Measurements from ENCODE around the gene OPRD1. TPM values are rescaled to one million over a fixed set of nuclear protein-coding genes. Genes with fewer than 3 reads are reported as not detected.

The OPRD1 gene
- total RNA-seq, 2 experiments from 2014 or later = not detected

- peaks cover 5% of the 10 kb centered on the region for H3K4me1 ChIP-seq (ENCODE audit: insufficient read depth, low read length, poor library complexity, severe bottlenecking)
- intact Hi-C loops (cut with micrococcal nuclease; ENCODE audit: unreplicated experiment) = no loop called here
- ChIA-PET CTCF (ENCODE audit: unreplicated experiment) (no interaction called here), POLR2A (interaction anchor here (0.6 to 1.5 kb wide), 3 partner anchors 15 to 471 kb away, joined by 3 to 4 read pairs (median 4); partner anchors contain the start of gene EPB41)
- DNase-seq (ENCODE audit: low spot score) = no peak
- H3K4me2 ChIP-seq (ENCODE audit: low read length) = no peak overlapping the region
- H3K79me2 ChIP-seq (ENCODE audit: insufficient read depth, low read depth, low read length) = no peaks in the 10 kb centered on the region
- no TSS peak for BruUV-seq (replicated peaks)
- H3K27ac ChIP-seq (ENCODE audit: low read depth, low read length, poor library complexity, severe bottlenecking) = no peak overlapping the region
- H4K20me1 ChIP-seq (ENCODE audit: insufficient read depth, low read length) = no peaks in the 10 kb centered on the region
- peaks cover 20% of the 10 kb centered on the region; the same call in 1 of the 2 replicates for H3K36me3 ChIP-seq (ENCODE audit: insufficient read depth, low read length)
- H3K9me3 ChIP-seq (ENCODE audit: low read length) = no peaks in the 10 kb centered on the region
- TF ChIP-seq CTCF (conservative IDR thresholded peaks at IDR 0.05; ENCODE audit: low read length) (no peak), EZH2phosphoT487 (IDR thresholded peaks at IDR 0.05; ENCODE audit: borderline replicate concordance, low read depth, low read length) (no peak)
- H3K9me2 ChIP-seq (ENCODE audit: insufficient read depth, low read length) = no peaks in the 10 kb centered on the region
- no peak overlapping the region for H2AFZ ChIP-seq (ENCODE audit: low read length)
- H3K4me3 ChIP-seq (ENCODE audit: low read depth, low read length, poor library complexity, severe bottlenecking) = no peak overlapping the region
Observed at GRCh38 chr1:28898405-28898881, 86.5 kb downstream of the OPRD1 start.

GRCh38 chr1:28899267-28899666 lies 87.3 kb downstream of the OPRD1 start:
- Histone ChIP-seq H3K4me3 (ENCODE audit: low read depth, low read length, poor library complexity, severe bottlenecking) (no peak overlapping the region), H4K20me1 (ENCODE audit: insufficient read depth, low read length) (no peaks in the 10 kb centered on the region), H2AFZ (ENCODE audit: low read length) (no peak overlapping the region), H3K9me3 (ENCODE audit: low read length) (no peaks in the 10 kb centered on the region), H3K27ac (ENCODE audit: low read depth, low read length, poor library complexity, severe bottlenecking) (no peak overlapping the region), H3K9me2 (ENCODE audit: insufficient read depth, low read length) (no peaks in the 10 kb centered on the region), H3K79me2 (ENCODE audit: insufficient read depth, low read depth, low read length) (no peaks in the 10 kb centered on the region), H3K36me3 (ENCODE audit: insufficient read depth, low read length) (peaks cover 16% of the 10 kb centered on the region), H3K4me2 (ENCODE audit: low read length) (no peak overlapping the region), H3K4me1 (ENCODE audit: insufficient read depth, low read length, poor library complexity, severe bottlenecking) (peaks cover 5% of the 10 kb centered on the region)
- ChIA-PET POLR2A (interaction anchor here (1.2 to 1.5 kb wide), 3 partner anchors 10 to 100 kb away, joined by 3 to 5 read pairs (median 4); partner anchors contain the start of gene EPB41), CTCF (ENCODE audit: unreplicated experiment) (no interaction called here)
- intact Hi-C loops (cut with micrococcal nuclease; ENCODE audit: unreplicated experiment) = no loop called here
- no TSS peak for BruUV-seq (replicated peaks)
- TF ChIP-seq CTCF (conservative IDR thresholded peaks at IDR 0.05; ENCODE audit: low read length) = no peak
- no peak for TF ChIP-seq EZH2phosphoT487 (IDR thresholded peaks at IDR 0.05; ENCODE audit: borderline replicate concordance, low read depth, low read length)
- no peak for DNase-seq (ENCODE audit: low spot score)

- ChIA-PET POLR2A (interaction anchor here (1.2 kb wide), 1 partner anchor 99 kb away, joined by 3 read pairs; no protein-coding TSS in a partner anchor), CTCF (ENCODE audit: unreplicated experiment) (no interaction called here)
- no TSS peak for BruUV-seq (replicated peaks)
- DNase-seq (ENCODE audit: low spot score) = no peak
- intact Hi-C loops (cut with micrococcal nuclease; ENCODE audit: unreplicated experiment) = no loop called here
- no peak overlapping the region for H3K27ac ChIP-seq (ENCODE audit: low read depth, low read length, poor library complexity, severe bottlenecking)
- peaks cover 5% of the 10 kb centered on the region for H3K4me1 ChIP-seq (ENCODE audit: insufficient read depth, low read length, poor library complexity, severe bottlenecking)
- H2AFZ ChIP-seq (ENCODE audit: low read length) = no peak overlapping the region
- H3K4me3 ChIP-seq (ENCODE audit: low read depth, low read length, poor library complexity, severe bottlenecking) = no peak overlapping the region
- H3K9me3 ChIP-seq (ENCODE audit: low read length) = no peaks in the 10 kb centered on the region
- H3K9me2 ChIP-seq (ENCODE audit: insufficient read depth, low read length) = no peaks in the 10 kb centered on the region
- H4K20me1 ChIP-seq (ENCODE audit: insufficient read depth, low read length) = no peaks in the 10 kb centered on the region
- peaks cover 12% of the 10 kb centered on the region for H3K36me3 ChIP-seq (ENCODE audit: insufficient read depth, low read length)
- H3K79me2 ChIP-seq (ENCODE audit: insufficient read depth, low read depth, low read length) = no peaks in the 10 kb centered on the region
- TF ChIP-seq EZH2phosphoT487 (IDR thresholded peaks at IDR 0.05; ENCODE audit: borderline replicate concordance, low read depth, low read length) = no peak
- no peak for TF ChIP-seq CTCF (conservative IDR thresholded peaks at IDR 0.05; ENCODE audit: low read length)
- no peak overlapping the region for H3K4me2 ChIP-seq (ENCODE audit: low read length)
Observed at GRCh38 chr1:28900562-28900961, 88.6 kb downstream of the OPRD1 start.

Measured in OCI-LY7 (cell line).